SU-DHL-6 (cell line): Measurements from ENCODE around the gene ZBTB24.
A peak's percentile ranks its signal among the peaks of the same experiment; 100 is the strongest.

Experiments
- H2AFZ ChIP-seq: fragments of 200-600 bp; sonication (generic); 2 replicates; pipeline ENCODE4 v1.6.1; 2014; ENCODE audit warnings: low read depth, mild to moderate bottlenecking, moderate library complexity, mixed read lengths, antibody characterized with exemption, low read length; ENCODE audit not compliant: severe bottlenecking
- H3F3A ChIP-seq: fragments of 200-600 bp; shearing (Covaris generic); 2 replicates; pipeline ENCODE4 v1.6.0; 2016; ENCODE audit warnings: antibody characterized with exemption, mild to moderate bottlenecking; ENCODE audit not compliant: insufficient read depth
- H3K27ac ChIP-seq: fragments of 200-600 bp; sonication (generic); 2 replicates; pipeline ENCODE4 v1.5.1; 2016; ENCODE audit warnings: low read depth, mild to moderate bottlenecking, low read length, moderate library complexity, mixed read lengths
- H3K27me3 ChIP-seq: fragments of 200-600 bp; sonication (generic), shearing (Covaris generic); 2 replicates; pipeline ENCODE4 v1.6.0; 2014; ENCODE audit warnings: mild to moderate bottlenecking, low read length
- H3K36me3 ChIP-seq: fragments of 200-600 bp; sonication (generic); 2 replicates; pipeline ENCODE4 v1.6.1; 2014; ENCODE audit warnings: mild to moderate bottlenecking, low read length, mixed read lengths
- H3K4me2 ChIP-seq: fragments of 300-600, 200-600 bp; shearing (Covaris generic), sonication (generic); 2 replicates; pipeline ENCODE4 v1.6.0; 2014; ENCODE audit warnings: low read length, low read depth, mild to moderate bottlenecking; ENCODE audit not compliant: poor library complexity, severe bottlenecking
- H3K4me3 ChIP-seq: fragments of 200-600 bp; sonication (generic); 2 replicates; pipeline ENCODE4 v1.5.1; 2014; ENCODE audit warnings: antibody characterized with exemption, low read length, mild to moderate bottlenecking, mixed read lengths; ENCODE audit not compliant: insufficient read depth, poor library complexity, severe bottlenecking
- H3K79me2 ChIP-seq: fragments of 200-600 bp; sonication (generic); 2 replicates; pipeline ENCODE4 v1.6.1; 2014; ENCODE audit warnings: mild to moderate bottlenecking, low read length, moderate library complexity; ENCODE audit not compliant: insufficient read depth
- H3K9ac ChIP-seq: fragments of 200-600 bp; sonication (generic); 2 replicates; pipeline ENCODE4 v1.7.0; 2014; ENCODE audit warnings: mild to moderate bottlenecking, low read length
- H3K9me2 ChIP-seq: fragments of 200-600 bp; sonication (generic); replicated peaks from 2 replicates; pipeline ENCODE4 v1.6.1; 2014; ENCODE audit warnings: low read length; ENCODE audit not compliant: insufficient read depth
- H3K9me3 ChIP-seq: fragments of 200-600 bp; sonication (generic); 2 replicates; pipeline ENCODE4 v1.6.1; 2014; ENCODE audit warnings: low read length, mixed read lengths; ENCODE audit not compliant: insufficient read depth
- H4K20me1 ChIP-seq: fragments of 200-600 bp; sonication (generic); 2 replicates; pipeline ENCODE4 v1.6.1; 2014; ENCODE audit warnings: low read depth, mild to moderate bottlenecking, antibody characterized with exemption, low read length, moderate library complexity, mixed read lengths
- CTCF ChIP-seq: fragments of 200-600 bp; sonication (generic); IDR thresholded peaks from one replicate; pipeline ENCODE4 v1.5.1; 2017; ENCODE audit warnings: antibody characterized with exemption, mild to moderate bottlenecking, low read length, moderate library complexity; ENCODE audit not compliant: insufficient read depth, poor library complexity, severe bottlenecking
- EZH2phosphoT487 ChIP-seq: fragments of 200-600 bp; sonication (generic), shearing (Covaris generic); conservative IDR thresholded peaks from 2 replicates; pipeline ENCODE4 v1.6.1; 2018; ENCODE audit warnings: mild to moderate bottlenecking, antibody characterized with exemption, low read length, moderate library complexity, mixed read lengths

ZBTB24 gene

GRCh38 chr6:109482905-109483734 lies at the start of gene ZBTB24:
Gene ZBTB24, minus strand, starts transcription at chr6:109483219. Its CDS starts 1,193 bp downstream, at chr6:109482026.
- H3K9me2 ChIP-seq, result no peaks in the 10 kb centered on the region
- TF ChIP-seq EZH2phosphoT487, result no peak
- no peak for TF ChIP-seq CTCF
- H3K4me3 ChIP-seq, result peak within 1 kb of the TSS; percentile 72
- H4K20me1 ChIP-seq, result peaks cover 11% of the 10 kb centered on the region; the same call in 1 of the 2 replicates
- peaks cover 48% of the 10 kb centered on the region for H3K79me2 ChIP-seq
- peak within 1 kb of the TSS; percentile 35 for H3K27ac ChIP-seq
- H3K9ac ChIP-seq, result peak within 1 kb of the TSS; percentile 98
- peaks cover 6% of the 10 kb centered on the region; the same call in 1 of the 2 replicates for H3F3A ChIP-seq
- H3K36me3 ChIP-seq, result peaks cover 18% of the 10 kb centered on the region
- H3K9me3 ChIP-seq, result no peaks in the 10 kb centered on the region
- no peaks in the 10 kb centered on the region for H3K27me3 ChIP-seq
- H2AFZ ChIP-seq, result peak within 1 kb of the TSS; percentile 96
- peak within 1 kb of the TSS; percentile 81 for H3K4me2 ChIP-seq

- no peaks in the 10 kb centered on the region for H3K9me2 ChIP-seq
- TF ChIP-seq CTCF (no peak), EZH2phosphoT487 (no peak)
Observed at GRCh38 chr6:109531446-109531845, 48.4 kb upstream of the ZBTB24 start.

GRCh38 chr6:109527989-109528388 lies 45.0 kb upstream of the ZBTB24 start:
- Histone ChIP-seq H3K27me3 (no peaks in the 10 kb centered on the region), H3K36me3 (no peaks in the 10 kb centered on the region), H4K20me1 (no peaks in the 10 kb centered on the region), H3K27ac (no peak overlapping the region), H3K4me3 (no peak overlapping the region), H3K79me2 (no peaks in the 10 kb centered on the region), H3K9me3 (no peaks in the 10 kb centered on the region), H3K9ac (no peak overlapping the region), H3K4me2 (no peak overlapping the region), H3F3A (no peaks in the 10 kb centered on the region), H3K9me2 (no peaks in the 10 kb centered on the region), H2AFZ (no peak overlapping the region)
- no peak for TF ChIP-seq CTCF
- TF ChIP-seq EZH2phosphoT487, result no peak

More at GRCh38 chr6:109531446-109531845, 48.4 kb upstream of the ZBTB24 start:
- Histone ChIP-seq H3K9ac (no peak overlapping the region), H3K4me2 (no peak overlapping the region), H3K27ac (no peak overlapping the region), H3K9me3 (no peaks in the 10 kb centered on the region), H3F3A (no peaks in the 10 kb centered on the region), H3K4me3 (no peak overlapping the region), H3K27me3 (no peaks in the 10 kb centered on the region), H3K79me2 (no peaks in the 10 kb centered on the region), H4K20me1 (no peaks in the 10 kb centered on the region), H2AFZ (no peak overlapping the region), H3K36me3 (no peaks in the 10 kb centered on the region)
